ENCODE results near the gene CDPF1.

CDPF1 gene

GRCh38 chr22:46250035-46250782, at the start of gene CDPF1:
TSS of gene CDPF1 (minus strand) at chr22:46250293. CDS start at chr22:46248284, 2,009 bp downstream.
- peak; percentile 77 to 93 for DNase-seq (ENCODE audit: low read depth in 2 of 2)

GRCh38 chr22:46299101-46299500, 49.0 kb upstream of the CDPF1 start:
- no peak for DNase-seq (ENCODE audit: low read depth in 2 of 2)

- no peak for DNase-seq (ENCODE audit: low read depth in 2 of 2)
Observed at GRCh38 chr22:46297151-46297812, 47.2 kb upstream of the CDPF1 start.

- peak; percentile 94 to 97 for DNase-seq (ENCODE audit: low read depth in 2 of 2)
Observed at GRCh38 chr22:46296257-46297150, 46.4 kb upstream of the CDPF1 start, which contains the start of gene GTSE1. TSS of gene GTSE1 (plus strand) at chr22:46296870. CDS start at chr22:46297401, 531 bp downstream.

- no peak for DNase-seq (ENCODE audit: low read depth in 2 of 2)
Observed at GRCh38 chr22:46295277-46295971, 45.3 kb upstream of the CDPF1 start.

- DNase-seq (ENCODE audit: low read depth in 2 of 2), result no peak
Observed at GRCh38 chr22:46294784-46295183, 44.7 kb upstream of the CDPF1 start.

GRCh38 chr22:46293577-46294260, 43.6 kb upstream of the CDPF1 start:
- no peak for DNase-seq (ENCODE audit: low read depth in 2 of 2)

GRCh38 chr22:46292732-46293131, 42.6 kb upstream of the CDPF1 start:
- no peak for DNase-seq (ENCODE audit: low read depth in 2 of 2)

- no peak for DNase-seq (ENCODE audit: low read depth in 2 of 2)
Observed at GRCh38 chr22:46292173-46292572, 42.1 kb upstream of the CDPF1 start.

- no peak for DNase-seq (ENCODE audit: low read depth in 2 of 2)
Observed at GRCh38 chr22:46290843-46291785, 41.0 kb upstream of the CDPF1 start.

GRCh38 chr22:46290121-46290842, 40.2 kb upstream of the CDPF1 start:
- DNase-seq (ENCODE audit: low read depth in 2 of 2), result no peak

- DNase-seq (ENCODE audit: low read depth in 2 of 2), result peak in 1 of 2 donors; percentile 48
Observed at GRCh38 chr22:46289244-46289891, 39.3 kb upstream of the CDPF1 start.

GRCh38 chr22:46288846-46289243, 38.8 kb upstream of the CDPF1 start:
- DNase-seq (ENCODE audit: low read depth in 2 of 2), result no peak

GRCh38 chr22:46287873-46288751, 38.0 kb upstream of the CDPF1 start:
- peak in 1 of 2 donors; percentile 36 for DNase-seq (ENCODE audit: low read depth in 2 of 2)

GRCh38 chr22:46286941-46287872, 37.1 kb upstream of the CDPF1 start:
- DNase-seq (ENCODE audit: low read depth in 2 of 2), result no peak

- DNase-seq (ENCODE audit: low read depth in 2 of 2), result no peak
Observed at GRCh38 chr22:46286006-46286405, 35.9 kb upstream of the CDPF1 start.

All from stimulated activated CD8-positive, alpha-beta memory T cell treated with anti-CD3 and anti-CD28 coated beads, Interleukin-7, amount 100 ng/mL, for 4 hours (primary cell).